Ecto neural progenitor cell (in vitro differentiated cells): ENCODE results near the gene DENND2D.

ENCODE experiments used
- DNase-seq: peaks from one replicate; pipeline ENCODE4 v3.0.0-alpha.2; 2018; ENCODE audit warnings: low spot score

The DENND2D gene, protein sequence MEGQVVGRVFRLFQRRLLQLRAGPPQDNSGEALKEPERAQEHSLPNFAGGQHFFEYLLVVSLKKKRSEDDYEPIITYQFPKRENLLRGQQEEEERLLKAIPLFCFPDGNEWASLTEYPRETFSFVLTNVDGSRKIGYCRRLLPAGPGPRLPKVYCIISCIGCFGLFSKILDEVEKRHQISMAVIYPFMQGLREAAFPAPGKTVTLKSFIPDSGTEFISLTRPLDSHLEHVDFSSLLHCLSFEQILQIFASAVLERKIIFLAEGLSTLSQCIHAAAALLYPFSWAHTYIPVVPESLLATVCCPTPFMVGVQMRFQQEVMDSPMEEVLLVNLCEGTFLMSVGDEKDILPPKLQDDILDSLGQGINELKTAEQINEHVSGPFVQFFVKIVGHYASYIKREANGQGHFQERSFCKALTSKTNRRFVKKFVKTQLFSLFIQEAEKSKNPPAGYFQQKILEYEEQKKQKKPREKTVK

DNA sequence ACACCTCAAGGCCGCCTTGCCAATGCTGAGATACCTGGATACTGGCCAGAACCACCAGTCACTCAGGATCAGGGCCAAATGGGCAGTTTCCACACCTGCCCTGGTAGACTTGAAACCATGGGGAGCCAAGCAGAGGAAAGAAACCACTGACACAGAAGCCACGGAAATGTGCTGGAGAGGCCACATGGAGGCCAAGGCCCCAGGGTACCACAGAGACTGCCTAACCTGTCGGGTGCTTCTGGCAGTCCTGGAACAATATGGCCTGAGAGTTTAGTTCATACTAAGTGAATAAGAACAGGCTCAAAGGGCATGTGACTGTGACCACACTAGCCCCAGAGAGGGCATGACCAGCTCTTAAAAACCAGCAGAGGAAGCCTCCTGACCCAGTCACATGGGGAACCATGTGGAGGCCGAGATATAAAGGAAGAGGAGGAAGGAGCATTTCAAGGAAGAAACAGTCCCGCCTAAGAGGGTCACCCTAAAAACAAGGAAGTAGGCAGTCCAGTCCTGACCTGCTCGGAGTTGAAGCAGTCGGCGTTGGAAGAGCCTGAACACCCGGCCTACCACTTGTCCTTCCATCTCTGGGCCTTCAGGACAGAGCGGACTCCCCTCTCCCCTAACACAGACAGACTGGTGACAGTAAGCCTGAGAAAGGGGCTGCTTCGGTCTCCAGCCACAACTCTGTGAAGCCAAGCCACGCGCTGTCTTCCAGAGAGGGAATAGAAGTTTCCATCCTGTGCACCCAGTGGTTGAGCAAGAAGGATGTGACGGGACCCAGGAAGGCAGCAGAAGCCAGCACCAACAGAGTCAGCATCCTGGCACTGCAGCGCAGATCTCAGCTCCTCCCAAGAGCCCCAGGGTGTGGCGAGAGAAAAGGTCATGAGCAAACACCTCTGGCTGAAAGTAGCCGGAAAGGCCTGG lies at the start of gene DENND2D:
TSS of gene DENND2D (minus strand) at position 766 of the 921 bp plus-strand sequence. CDS start at position 579, 187 bp downstream.
- no peak for DNase-seq

DNA sequence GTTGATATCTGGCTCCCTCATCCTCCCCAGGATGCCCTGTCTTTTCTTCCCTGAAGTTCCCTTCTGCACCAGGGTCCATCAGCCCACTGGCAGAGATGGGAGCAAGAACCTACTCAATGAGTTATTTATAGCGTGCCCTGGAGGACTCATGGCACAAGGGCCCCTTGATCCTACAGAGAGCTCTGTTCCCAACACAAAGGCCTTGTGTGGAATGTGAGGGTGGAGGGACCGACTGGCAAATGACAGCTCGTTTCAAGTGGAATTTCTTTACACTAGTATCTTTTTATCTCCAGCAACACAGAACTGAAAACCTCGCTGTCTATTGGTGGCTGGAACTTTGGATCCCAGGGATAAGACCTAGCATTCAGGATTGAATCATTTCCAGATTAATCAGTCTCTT lies 49.5 kb upstream of the DENND2D start:
- no peak for DNase-seq

DNA sequence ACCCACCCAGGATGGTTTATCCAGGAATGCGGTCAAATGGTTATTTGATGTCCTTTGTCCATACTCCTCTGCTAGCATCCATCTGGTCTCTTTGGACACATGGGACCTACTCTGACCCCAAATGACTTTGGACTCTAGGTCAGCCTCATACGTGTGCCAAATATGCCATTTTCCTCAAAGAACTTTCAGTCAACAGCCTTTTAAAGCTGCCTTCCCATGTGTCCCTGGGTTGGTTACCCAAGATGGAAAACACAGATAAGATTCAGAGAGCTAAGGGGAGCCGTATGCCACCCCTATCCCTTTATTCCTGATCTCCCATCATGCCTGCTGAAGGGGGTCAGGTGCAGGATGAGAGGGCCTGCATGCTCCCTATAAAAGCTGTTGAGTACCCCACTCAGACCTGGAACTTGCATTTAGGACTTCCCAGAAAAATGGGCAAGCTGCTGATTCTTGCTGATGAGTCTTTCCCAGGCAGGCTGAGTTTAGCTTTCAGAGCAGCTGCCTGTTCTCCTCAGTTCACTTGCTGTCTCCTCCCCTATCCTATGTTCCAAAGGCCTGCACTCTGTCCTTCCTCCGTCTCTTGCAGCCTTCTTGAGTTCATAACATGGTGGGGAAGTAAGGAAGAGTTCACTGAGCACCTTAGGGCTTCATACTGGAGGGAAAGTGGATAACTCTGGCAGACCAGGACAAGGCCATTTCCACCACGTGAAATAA lies 46.8 kb upstream of the DENND2D start:
- DNase-seq, result no peak

DNA sequence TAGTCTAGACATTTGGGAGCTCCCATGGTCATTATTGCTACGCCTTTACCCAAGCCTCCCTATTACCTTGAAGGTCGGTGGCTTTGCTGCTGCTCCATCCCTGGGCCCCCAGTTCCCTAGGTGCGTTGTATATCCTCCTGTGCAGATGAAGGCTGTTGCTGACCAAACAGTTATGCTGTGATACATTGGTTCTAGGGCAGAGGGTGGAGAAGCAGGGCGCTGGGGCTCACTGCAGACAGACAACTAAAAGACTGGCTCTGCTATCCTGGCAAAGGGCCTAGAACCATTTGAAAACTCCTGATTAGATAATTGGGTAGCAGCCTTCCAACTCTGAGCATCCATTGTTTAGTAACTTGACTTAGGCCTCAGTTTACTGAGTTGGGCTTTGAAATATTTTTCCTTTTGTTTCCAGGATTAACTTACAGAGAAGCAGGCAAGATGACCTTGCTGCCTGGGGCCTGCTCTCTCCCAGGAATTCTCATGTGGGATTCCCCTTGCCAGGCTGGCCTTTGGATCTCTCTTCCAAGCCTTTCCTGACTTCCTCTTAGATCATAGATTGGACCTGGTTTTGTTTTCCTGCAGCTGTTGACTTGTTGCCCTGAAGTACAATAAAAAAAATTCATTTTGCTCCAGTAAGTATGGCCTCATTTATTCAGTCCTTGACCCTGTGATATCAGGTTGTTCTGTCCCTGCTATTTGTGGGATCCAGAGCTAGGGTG lies 42.5 kb upstream of the DENND2D start:
- DNase-seq, result no peak

DNA sequence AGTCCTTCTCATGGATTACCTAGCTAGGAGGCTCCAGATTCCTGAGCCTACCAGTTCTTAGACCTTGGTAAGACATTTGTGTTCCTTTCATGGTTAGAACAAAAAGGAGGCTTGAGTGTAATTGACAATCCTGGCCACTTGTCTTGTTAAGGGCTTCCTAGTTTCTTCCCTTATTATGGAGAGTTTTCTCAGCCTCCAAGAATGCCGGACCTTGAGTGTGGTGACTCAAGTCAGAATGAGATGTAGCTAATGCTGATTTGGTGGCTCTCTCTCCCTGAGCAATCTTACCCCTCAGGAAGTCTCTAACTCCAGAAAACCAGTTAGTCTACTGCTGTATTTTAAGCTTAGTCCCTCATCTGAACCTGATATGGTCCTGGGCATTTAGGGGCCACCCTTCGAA lies 41.4 kb upstream of the DENND2D start:
- DNase-seq, result no peak

DNA sequence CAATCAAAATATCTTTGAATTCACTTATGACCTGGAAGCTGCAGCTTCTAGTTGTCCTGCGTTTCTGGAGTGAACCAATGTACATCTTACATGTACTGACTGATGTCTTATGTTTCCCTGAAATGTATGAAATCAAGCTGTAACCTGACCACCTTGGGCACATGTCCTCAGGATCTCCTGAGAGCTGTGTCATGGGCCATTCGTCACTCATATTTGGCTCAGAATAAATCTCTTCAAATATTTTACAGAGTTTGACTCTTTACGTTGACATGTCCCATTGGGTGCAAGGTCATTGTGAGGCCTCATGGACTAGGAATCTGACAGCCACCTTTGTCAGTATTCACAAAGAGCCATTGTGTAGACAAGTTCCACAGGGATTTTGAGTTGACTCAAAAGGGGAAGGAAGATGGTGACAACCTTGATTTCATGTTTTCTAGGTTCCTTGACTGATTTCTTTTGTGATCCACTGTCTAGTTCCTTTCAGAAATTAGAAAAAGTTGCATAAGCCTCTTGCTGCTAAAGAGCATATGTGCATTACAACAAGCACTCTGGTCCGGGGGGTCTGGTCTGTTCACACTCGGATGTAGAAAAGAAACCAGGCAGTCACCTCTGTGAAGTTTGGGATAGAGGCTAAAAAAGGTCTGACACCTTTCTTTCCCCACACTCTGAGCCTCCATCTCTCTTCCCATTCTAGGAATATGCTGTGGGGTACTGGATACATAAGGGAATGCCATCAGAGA lies 37.8 kb upstream of the DENND2D start:
- no peak for DNase-seq

DNA sequence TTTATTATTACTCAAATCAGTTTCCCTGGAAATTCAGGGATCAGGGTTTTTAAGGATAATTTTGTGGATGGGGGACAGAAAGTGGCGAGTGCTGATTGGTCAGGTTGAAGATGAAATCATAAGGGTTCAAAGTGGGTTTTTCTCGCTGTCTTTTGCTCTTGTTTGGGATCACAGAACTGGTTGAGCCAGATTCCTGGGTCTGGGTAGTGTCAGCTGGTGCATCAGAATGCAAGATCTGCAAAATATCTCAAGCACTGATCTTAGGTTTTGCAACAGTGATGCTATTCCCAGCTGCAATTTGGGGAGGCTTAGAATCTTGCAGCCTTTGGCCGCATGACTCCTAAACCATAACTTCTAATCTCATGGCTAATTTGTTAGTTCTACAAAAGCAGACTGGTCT lies 36.4 kb upstream of the DENND2D start:
- DNase-seq, result no peak

DNA sequence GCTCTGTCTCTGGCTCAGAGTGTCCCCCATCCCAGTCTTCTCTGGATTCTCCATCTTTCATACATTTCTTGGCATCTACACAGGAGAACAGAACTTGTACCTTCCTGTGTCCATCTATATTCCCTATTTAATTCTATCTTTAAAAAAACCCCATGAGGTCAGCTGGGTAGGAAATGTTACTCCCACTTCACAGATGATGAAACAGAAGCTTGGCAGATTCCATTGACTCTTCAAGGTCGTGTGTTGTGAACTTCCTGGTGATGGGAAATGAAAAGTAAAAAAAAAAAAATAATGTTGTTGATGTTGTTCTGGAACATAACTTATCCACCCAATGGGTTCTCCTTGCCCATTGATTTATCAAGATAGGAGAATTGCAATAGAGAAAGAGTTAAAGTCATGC lies 35.9 kb upstream of the DENND2D start:
- DNase-seq, result no peak

DNA sequence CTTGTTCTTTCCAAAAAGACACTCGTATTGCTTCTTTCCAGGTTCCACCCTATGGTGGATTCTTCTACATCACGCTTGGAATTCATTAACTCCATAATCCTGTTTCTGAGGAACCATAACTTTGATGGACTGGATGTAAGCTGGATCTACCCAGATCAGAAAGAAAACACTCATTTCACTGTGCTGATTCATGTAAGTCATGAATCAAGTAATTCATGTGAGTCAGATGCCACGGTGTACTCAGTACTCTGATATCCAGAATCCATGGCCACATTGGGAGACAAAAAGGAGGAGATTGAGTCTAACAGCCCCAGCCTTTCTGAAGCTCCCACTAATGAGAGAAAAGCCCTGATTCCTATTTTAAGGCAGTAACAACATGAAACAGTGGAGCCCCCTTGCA lies 34.4 kb upstream of the DENND2D start:
- DNase-seq, result no peak

DNA sequence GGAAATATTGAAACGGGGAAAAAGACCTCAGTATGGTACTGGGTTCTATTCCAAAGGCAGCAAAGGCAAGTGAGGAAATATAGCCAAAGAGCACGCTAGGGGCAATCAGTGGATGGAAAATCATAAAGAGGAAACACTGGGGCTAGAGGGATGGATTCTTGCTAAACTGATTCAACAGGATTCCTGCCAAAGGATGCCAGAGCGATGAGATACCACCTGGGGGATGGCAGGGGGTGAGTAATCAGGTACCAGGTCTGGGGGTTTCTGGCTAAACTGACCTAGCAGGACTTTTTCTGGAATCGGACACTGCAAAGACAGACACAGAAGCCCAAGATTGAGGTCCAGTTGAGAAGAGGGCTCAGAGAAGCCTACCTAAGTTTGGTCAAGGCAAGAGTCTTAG lies 33.8 kb upstream of the DENND2D start:
- DNase-seq, result no peak

DNA sequence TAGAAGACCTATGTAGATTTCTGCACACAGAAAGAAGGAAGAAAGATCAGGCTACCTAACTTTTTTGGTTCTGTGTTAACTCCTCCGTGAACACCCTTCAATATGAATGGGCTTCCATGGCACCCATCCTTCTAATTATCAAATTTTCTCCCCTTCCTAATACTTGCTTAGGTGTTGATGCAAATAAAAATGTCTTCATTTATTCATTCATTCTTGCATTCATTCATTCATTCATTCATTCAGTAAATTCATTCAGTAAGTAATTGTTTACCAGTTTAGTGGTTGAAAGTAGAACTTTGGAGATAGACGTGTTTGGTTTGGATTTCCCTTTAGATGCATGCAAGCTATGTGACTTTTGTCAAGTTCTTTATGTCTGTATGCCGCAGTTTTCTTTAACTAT lies 31.7 kb upstream of the DENND2D start:
- no peak for DNase-seq

DNA sequence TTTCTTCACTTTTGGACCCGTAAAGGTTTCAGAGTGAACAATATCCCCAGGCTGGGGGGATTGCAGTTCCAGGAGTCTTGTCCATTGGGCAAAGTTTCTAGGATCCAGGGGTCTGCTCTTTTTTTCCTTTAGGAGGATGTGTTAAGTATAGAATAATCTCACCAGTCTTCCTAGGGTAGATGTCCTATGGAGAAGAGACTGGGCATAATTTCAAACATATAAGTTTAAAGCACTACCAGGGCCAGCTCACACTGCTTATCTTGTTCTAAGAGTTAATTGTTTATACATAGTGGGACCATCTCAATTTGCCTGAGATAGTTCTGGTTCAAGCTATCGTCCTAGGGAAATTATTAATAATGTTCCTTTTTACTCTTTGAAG lies 28.3 kb upstream of the DENND2D start:
- no peak for DNase-seq

DNA sequence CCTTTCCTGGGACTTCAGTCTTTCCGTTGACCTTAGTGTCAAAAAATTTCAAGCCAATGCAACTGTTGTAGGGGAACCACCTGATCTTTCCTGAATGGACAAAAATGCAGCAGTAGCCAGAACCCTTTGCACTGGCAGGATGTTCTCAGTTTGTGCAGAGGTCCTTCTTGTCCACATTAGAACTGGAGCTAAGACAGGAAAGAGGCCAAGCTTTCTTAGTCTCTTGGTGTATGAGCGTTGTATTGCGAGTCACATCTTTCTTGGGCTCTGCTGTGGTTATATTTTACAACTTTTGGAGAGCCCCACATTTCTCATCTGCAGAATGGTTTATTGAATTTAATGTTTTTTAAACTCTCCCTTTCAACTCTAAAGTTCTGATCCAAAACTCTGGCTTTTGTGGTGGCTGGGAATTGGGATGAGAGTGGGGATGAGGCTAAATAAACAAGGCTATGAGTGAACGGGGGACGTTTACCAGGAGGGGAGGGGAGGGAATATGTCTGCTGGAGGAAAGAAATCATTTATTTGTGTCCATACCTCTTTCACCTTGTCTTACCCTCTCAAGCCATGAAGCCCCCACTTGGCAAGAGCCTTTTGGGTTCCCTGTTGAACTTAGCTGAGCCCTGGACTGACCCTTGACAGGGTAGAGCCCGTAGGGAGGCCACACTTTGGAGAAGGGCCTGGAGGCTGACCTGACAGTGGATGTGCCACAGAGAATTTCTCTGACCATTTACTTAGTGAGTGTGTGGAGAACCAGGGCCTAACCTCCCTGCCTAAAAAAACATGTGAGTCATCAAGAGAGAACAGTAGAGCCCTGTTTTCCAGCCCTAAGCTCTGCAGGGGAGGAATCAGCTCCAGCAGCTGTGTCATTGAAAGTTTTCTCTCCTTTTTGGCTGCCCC lies 27.7 kb upstream of the DENND2D start:
- DNase-seq, result no peak

DNA sequence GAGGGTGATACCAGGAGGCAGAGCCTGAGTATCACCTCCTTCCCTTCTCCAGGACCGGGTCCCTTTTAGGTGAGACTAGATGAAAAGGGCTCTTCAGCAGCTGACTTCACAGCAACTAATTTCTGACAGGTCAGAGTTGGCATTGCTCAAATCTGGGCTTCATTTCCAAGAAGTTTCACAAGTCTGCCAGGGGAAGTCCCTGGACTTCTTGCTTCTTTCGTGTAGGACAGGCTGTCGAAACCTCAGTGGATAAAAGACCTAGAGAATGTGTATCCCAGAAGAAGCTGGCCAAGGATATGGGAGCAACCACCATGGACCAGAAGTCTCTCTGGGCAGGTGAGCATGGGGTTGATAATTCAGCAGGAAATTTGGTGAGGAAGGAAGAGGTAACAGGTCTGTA lies 27.0 kb upstream of the DENND2D start, which contains the start of gene CHI3L2:
TSS of gene CHI3L2 (plus strand) at position 280 of the 400 bp plus-strand sequence. CDS start at position 297, 17 bp downstream.
- DNase-seq, result no peak

DNA sequence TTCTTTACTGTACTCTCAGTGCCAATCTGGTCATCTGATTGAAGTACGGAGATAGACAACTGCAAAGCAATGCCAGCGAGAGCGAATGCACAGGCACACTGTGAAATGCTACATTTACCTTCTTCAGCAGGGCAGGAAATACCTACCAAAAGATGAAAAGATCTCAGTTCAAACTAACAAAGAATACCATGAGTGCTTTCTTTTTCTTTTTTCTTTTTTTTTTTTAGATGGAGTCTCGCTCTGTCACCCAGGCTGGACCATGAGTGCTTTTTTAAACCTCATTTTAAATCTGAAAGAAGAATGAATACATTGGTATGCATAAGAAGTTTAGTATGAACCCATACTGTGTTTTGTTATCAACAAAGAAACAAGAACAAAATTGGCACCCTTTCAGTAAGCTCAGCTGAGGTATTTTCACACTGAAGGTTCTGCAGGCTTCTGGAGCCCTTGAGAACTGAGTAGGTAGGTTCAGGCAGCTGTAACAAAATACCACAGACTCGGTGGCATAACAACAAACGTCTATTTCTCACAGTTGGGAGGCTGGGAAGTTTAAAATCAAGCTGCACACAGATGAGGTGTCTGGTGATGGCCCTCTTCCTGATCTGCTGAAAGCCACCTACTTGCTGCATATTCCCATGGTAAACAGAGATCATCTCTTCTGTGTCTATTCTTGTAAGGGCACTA lies 25.4 kb upstream of the DENND2D start:
- DNase-seq, result no peak

DNA sequence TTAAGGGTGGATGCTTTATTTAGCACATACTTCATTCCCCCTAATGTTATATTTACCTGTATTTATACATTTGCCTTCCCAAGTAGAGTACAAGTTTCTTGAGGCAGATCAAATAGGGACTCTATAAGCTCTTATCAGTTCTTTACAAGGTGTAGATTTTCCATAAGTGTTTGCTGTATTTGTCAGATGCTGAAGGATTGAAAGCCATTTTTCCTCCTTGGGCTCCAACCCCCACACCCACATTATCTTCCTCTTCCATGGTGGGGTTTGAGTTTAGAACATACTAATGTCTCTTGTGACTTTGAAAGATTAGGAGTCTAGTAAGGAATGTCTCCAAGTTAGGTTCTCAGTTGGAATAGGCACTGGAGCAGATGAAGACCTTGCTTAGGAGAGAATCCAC lies 24.6 kb upstream of the DENND2D start:
- DNase-seq, result no peak

DNA sequence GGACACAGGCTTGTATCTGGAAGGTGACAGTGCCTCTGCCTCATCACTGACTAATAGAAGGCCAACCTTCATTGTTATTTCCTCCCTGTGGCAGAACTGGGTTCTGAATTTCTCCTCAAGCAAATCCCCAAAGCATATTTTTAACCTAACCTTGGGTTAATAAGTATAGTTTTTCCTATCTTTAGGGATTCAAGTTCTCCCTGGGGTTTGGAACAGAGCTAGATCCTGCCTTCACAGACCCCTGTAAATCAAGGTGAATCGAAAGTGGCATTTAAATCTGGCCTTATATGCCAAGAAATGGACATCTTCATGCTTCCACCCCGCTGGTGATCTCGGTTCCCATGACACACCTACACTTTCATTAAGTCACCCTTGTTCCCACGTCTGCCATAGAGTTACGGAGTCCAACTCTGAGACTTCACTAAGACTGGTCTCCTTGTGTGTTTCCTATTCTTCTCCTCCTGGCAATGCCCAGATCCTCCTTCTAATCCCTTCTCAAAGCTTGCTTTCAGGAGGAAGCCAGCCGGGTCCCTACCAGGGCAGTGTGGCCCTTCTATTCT lies 22.8 kb upstream of the DENND2D start:
- DNase-seq, result peak; percentile 34

DNA sequence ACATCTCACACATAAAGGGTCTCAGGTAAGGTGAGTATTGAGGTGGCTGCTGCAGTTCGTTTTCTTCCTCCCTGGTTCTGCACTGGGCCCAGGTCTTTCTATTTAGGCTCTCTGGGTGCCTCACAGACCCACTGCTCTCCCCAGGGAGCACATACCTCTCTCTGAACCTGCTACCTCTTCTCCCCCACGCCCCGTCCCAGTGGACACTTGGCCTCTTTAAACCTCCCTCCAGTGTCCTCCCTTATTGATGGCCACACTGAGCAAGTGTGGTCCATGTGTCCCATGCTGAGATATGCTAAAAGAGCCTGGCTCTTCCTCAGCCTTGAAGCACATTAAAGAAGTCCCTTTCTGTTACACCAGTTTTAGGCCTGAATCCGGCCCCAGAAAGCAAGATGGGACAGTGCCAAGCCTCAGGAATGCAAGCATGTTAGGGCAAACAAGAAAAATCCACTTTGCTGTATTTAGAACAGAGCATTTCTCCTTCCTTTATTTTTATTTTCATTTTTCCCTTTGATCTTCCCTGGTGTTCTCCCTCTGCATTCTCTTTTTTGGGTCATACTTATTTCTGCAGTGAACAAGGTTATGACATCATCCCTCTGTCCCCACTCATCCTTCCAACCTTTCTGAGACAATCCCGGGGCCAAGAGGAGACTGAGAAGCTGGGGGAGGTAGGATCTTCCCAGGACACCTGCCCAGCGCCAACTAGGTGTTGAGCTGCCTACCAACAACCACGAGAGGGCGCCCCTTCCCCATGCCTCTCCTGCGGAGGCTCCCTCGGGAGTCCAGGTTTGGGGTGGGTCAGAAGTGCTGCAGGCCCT lies 22.1 kb upstream of the DENND2D start:
- DNase-seq, result peak; percentile 87
